Measurements from ENCODE around the gene WNT1. TPM values are rescaled to one million over a fixed set of nuclear protein-coding genes. Genes with fewer than 3 reads are reported as not detected.

Gene WNT1
- total RNA-seq, 1 donor from 2014 or later: not detected

- TF ChIP-seq, protein P1, sequence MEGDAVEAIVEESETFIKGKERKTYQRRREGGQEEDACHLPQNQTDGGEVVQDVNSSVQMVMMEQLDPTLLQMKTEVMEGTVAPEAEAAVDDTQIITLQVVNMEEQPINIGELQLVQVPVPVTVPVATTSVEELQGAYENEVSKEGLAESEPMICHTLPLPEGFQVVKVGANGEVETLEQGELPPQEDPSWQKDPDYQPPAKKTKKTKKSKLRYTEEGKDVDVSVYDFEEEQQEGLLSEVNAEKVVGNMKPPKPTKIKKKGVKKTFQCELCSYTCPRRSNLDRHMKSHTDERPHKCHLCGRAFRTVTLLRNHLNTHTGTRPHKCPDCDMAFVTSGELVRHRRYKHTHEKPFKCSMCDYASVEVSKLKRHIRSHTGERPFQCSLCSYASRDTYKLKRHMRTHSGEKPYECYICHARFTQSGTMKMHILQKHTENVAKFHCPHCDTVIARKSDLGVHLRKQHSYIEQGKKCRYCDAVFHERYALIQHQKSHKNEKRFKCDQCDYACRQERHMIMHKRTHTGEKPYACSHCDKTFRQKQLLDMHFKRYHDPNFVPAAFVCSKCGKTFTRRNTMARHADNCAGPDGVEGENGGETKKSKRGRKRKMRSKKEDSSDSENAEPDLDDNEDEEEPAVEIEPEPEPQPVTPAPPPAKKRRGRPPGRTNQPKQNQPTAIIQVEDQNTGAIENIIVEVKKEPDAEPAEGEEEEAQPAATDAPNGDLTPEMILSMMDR (conservative IDR thresholded peaks at IDR 0.05; ENCODE audit: low read depth, low read length): peak; percentile 94
- no peak for DNase-seq (ENCODE audit: low read depth)
- H3K4me3 ChIP-seq (ENCODE audit: low read depth, low read length): no peak overlapping the region
Measured at GRCh38 chr12:48988030-48988649, 10.0 kb downstream of the WNT1 start.

- TF ChIP-seq, protein P1 (conservative IDR thresholded peaks at IDR 0.05; ENCODE audit: low read depth, low read length): no peak
- DNase-seq (ENCODE audit: low read depth): no peak
- H3K4me3 ChIP-seq (ENCODE audit: low read depth, low read length): no peak overlapping the region
Measured at GRCh38 chr12:48990552-48990951, 12.4 kb downstream of the WNT1 start.

GRCh38 chr12:48991247-48992050 lies 13.3 kb downstream of the WNT1 start:
- no peak overlapping the region for H3K4me3 ChIP-seq (ENCODE audit: low read depth, low read length)
- TF ChIP-seq, protein P1 (conservative IDR thresholded peaks at IDR 0.05; ENCODE audit: low read depth, low read length): no peak
- no peak for DNase-seq (ENCODE audit: low read depth)

- no peak overlapping the region for H3K4me3 ChIP-seq (ENCODE audit: low read depth, low read length)
- no peak for DNase-seq (ENCODE audit: low read depth)
- TF ChIP-seq, protein P1 (conservative IDR thresholded peaks at IDR 0.05; ENCODE audit: low read depth, low read length): no peak
Measured at GRCh38 chr12:48993787-48994186, 15.7 kb downstream of the WNT1 start.

GRCh38 chr12:48994224-48995085 lies 16.3 kb downstream of the WNT1 start:
- DNase-seq (ENCODE audit: low read depth): no peak
- TF ChIP-seq, protein P1 (conservative IDR thresholded peaks at IDR 0.05; ENCODE audit: low read depth, low read length): no peak
- H3K4me3 ChIP-seq (ENCODE audit: low read depth, low read length): no peak overlapping the region

- DNase-seq (ENCODE audit: low read depth): peak; percentile 23
- H3K4me3 ChIP-seq (ENCODE audit: low read depth, low read length): peak overlapping the region; percentile 21
Measured at GRCh38 chr12:48995086-48995879, 17.2 kb downstream of the WNT1 start.

More at GRCh38 chr12:48995086-48995879, 17.2 kb downstream of the WNT1 start:
- TF ChIP-seq, protein P1 (conservative IDR thresholded peaks at IDR 0.05; ENCODE audit: low read depth, low read length): peak; percentile 72

Measured in epithelial cell of proximal tubule (primary cell).